GM19240 (cell line): ENCODE results near the gene FOXK1.

ENCODE experiments used
- DNase-seq: peaks from one replicate; pipeline ENCODE4 v3.0.0; 2011; ENCODE audit warnings: low spot score; ENCODE audit not compliant: insufficient read length

Gene FOXK1

GRCh38 chr7:4816419-4817080, 134.5 kb downstream of the FOXK1 start:
- no peak for DNase-seq

DNA sequence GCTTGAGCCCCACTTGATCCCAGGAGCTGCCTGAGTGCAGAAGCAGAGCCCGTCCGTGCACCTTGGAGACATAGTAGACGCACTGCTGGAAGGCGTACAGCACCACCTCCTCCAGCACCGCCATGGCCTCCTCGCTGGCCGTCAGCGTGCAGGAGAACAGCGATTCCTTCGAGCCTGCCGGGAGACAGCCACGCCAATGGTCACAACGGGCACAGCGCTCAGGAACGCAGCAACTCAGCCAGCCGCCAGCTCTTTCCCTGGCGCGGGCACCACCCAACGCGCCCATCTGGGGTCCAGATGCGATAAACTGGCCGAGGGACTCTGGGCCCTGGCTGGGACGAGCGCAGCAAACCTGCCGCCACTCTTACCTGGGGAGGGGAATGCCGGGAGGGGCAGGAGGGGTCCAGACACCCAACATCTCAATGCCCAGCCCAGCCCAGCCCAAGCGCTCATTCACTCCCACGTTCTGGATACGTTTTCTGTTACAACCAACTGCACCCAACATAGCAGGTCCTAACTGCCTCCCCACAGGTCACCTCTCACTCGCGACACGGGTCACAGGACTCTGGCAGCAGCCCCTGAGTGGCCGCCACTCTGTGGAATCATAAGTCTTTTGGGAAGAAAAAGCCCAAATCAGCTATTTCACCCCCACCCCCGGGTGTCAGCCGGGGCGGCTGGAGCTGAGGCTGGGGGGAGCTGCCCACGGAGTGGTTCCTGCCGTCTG, 135.2 kb downstream of the FOXK1 start:
- DNase-seq, result no peak

DNA sequence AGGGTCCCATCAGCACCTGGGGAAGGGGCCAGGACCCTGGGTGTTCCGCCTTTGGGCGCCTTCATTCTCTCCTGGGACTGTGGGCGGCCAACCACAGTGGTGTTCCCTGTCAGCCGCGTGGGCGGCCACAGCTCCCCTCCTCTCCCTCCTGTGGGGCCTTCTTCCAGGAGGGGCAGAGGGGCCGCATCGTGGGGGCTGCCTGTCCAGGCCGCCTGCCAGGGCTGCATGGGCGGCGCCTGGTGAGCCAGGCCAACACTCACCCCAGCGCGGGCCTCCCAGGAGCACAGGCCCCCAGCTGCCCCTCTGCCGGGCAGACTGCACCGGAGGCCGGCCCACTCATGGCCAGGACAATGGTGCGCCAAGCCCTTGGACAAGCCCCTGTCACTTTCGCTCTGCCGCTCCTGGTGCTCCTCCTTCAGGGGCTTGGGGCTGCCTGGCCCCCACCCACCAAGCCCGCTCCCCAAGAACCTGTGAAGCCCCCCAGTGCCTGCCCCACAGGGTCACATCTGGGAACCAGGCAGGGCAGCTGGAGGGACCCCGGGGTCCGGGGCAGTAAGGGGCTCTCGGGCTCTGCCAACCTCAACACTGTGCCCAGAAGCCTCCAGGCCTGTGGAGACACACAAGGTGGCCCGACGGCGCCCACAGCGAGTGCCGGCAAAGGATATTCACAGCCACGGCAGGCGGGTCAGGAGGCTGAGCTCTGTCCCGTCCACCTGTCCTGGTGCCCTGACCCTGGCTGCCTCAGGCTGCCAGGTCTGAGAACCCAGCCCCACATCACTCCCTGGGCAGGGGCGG, 136.1 kb downstream of the FOXK1 start:
- DNase-seq, result no peak

- no peak for DNase-seq
These were observed 137.7 kb downstream of the FOXK1 start for GRCh38 chr7:4819560-4820404.

- DNase-seq, result no peak
These were observed 138.4 kb downstream of the FOXK1 start for GRCh38 chr7:4820405-4820966.
